H9 (cell line): ENCODE results near the gene FBXO31. TPM values are rescaled to one million over a fixed set of nuclear protein-coding genes. Genes with fewer than 3 reads are reported as not detected.

Experiments
- DNase-seq: peaks from one replicate; pipeline ENCODE4 v3.0.0-alpha.2; 2017
- H2AFZ ChIP-seq: one replicate; pipeline ENCODE4 v1.6.1; 2013; ENCODE audit warnings: mild to moderate bottlenecking, low read length, control low read depth, moderate library complexity
- H2AK5ac ChIP-seq: 2 replicates; pipeline ENCODE4 v1.6.1; 2013; ENCODE audit warnings: low read length, control low read depth, mixed read lengths; ENCODE audit not compliant: insufficient read length
- H2BK120ac ChIP-seq: one replicate; pipeline ENCODE4 v1.6.1; 2013; ENCODE audit warnings: low read depth, mild to moderate bottlenecking, low read length, control low read depth, inconsistent platforms; ENCODE audit not compliant: poor library complexity, severe bottlenecking
- H2BK12ac ChIP-seq: 2 replicates; pipeline ENCODE4 v1.6.1; 2013; ENCODE audit warnings: low read length, control low read depth, mixed read lengths, low read depth; ENCODE audit not compliant: insufficient read length
- H2BK15ac ChIP-seq: 2 replicates; pipeline ENCODE4 v1.6.1; 2013; ENCODE audit warnings: low read depth, low read length, control low read depth
- H2BK20ac ChIP-seq: one replicate; pipeline ENCODE4 v1.6.1; 2013; ENCODE audit warnings: low read depth, mild to moderate bottlenecking, low read length, control low read depth, inconsistent platforms; ENCODE audit not compliant: poor library complexity, severe bottlenecking
- H2BK5ac ChIP-seq: 2 replicates; pipeline ENCODE4 v1.6.1; 2013; ENCODE audit warnings: low read length, control low read depth, mixed read lengths; ENCODE audit not compliant: insufficient read length
- H3K14ac ChIP-seq: 2 replicates; pipeline ENCODE4 v1.6.1; 2013; ENCODE audit warnings: low read length, control low read depth; ENCODE audit not compliant: insufficient read depth
- H3K18ac ChIP-seq: 2 replicates; pipeline ENCODE4 v1.6.1; 2013; ENCODE audit warnings: low read depth, mild to moderate bottlenecking, mixed read lengths, low read length, control low read depth; ENCODE audit not compliant: insufficient read length
- H3K23ac ChIP-seq: 2 replicates; pipeline ENCODE4 v1.6.1; 2013; ENCODE audit warnings: low read length, control low read depth, mixed read lengths, low read depth; ENCODE audit not compliant: insufficient read length
- H3K23me2 ChIP-seq: 2 replicates; pipeline ENCODE4 v1.6.1; 2013; ENCODE audit warnings: low read depth, mild to moderate bottlenecking, mixed read lengths, low read length, control low read depth; ENCODE audit not compliant: insufficient read length, poor library complexity, severe bottlenecking
- H3K27ac ChIP-seq: 2 replicates; pipeline ENCODE4 v1.5.1; 2013; ENCODE audit warnings: low read length, control low read depth, mixed read lengths, low read depth; ENCODE audit not compliant: insufficient read length
- H3K27me3 ChIP-seq: 2 replicates; pipeline ENCODE4 v1.6.1; 2013; ENCODE audit warnings: low read length, control low read depth, inconsistent platforms; ENCODE audit not compliant: insufficient read depth
- H3K4ac ChIP-seq: 2 replicates; pipeline ENCODE4 v1.6.1; 2013; ENCODE audit warnings: low read depth, mild to moderate bottlenecking, control low read depth, inconsistent platforms, low read length, moderate library complexity
- H3K4me1 ChIP-seq: 2 replicates; pipeline ENCODE4 v1.6.1; 2013; ENCODE audit warnings: low read length, control low read depth, inconsistent platforms; ENCODE audit not compliant: insufficient read depth
- H3K4me2 ChIP-seq: 2 replicates; pipeline ENCODE4 v1.6.1; 2013; ENCODE audit warnings: low read length, control low read depth, mixed read lengths; ENCODE audit not compliant: insufficient read length, insufficient read depth
- H3K56ac ChIP-seq: 2 replicates; pipeline ENCODE4 v1.6.1; 2013; ENCODE audit warnings: low read depth, mild to moderate bottlenecking, mixed read lengths, low read length, control low read depth; ENCODE audit not compliant: insufficient read length
- H3K79me1 ChIP-seq: 2 replicates; pipeline ENCODE4 v1.6.1; 2013; ENCODE audit warnings: low read depth, mild to moderate bottlenecking, moderate library complexity, low read length, control low read depth, inconsistent platforms; ENCODE audit not compliant: insufficient read depth, poor library complexity, severe bottlenecking
- H3K79me2 ChIP-seq: 2 replicates; pipeline ENCODE4 v1.6.1; 2013; ENCODE audit warnings: low read length, control low read depth, inconsistent platforms; ENCODE audit not compliant: insufficient read depth
- H3K9ac ChIP-seq: 2 replicates; pipeline ENCODE4 v1.6.1; 2013; ENCODE audit warnings: low read length, control low read depth, mixed read lengths; ENCODE audit not compliant: insufficient read length; ENCODE audit errors: extremely low read depth
- H3K9me3 ChIP-seq: one replicate; pipeline ENCODE4 v1.6.1; 2013; ENCODE audit warnings: low read depth, low read length, inconsistent platforms; ENCODE audit not compliant: control insufficient read depth
- H3T11ph ChIP-seq: one replicate; pipeline ENCODE4 v1.6.1; 2013; ENCODE audit warnings: mild to moderate bottlenecking, low read length, control low read depth, inconsistent platforms
- H4K20me1 ChIP-seq: one replicate; pipeline ENCODE4 v1.6.1; 2013; ENCODE audit not compliant: control insufficient read depth, insufficient read length, insufficient read depth
- H4K5ac ChIP-seq: 2 replicates; pipeline ENCODE4 v1.6.1; 2013; ENCODE audit warnings: low read depth, mild to moderate bottlenecking, mixed read lengths, low read length, control low read depth; ENCODE audit not compliant: insufficient read length
- H4K8ac ChIP-seq: replicated peaks from 2 replicates; pipeline ENCODE4 v1.6.1; 2013; ENCODE audit warnings: low read length, control low read depth, mixed read lengths, low read depth; ENCODE audit not compliant: insufficient read length
- H4K91ac ChIP-seq: 2 replicates; pipeline ENCODE4 v1.6.1; 2013; ENCODE audit warnings: low read depth, mild to moderate bottlenecking, moderate library complexity, mixed read lengths, low read length, control low read depth; ENCODE audit not compliant: insufficient read length
- H3K27ac Mint-ChIP-seq, 3 experiments: 2 replicates in 2 of 3; 3 replicates in 1 of 3; pipeline ENCODE4 v1.8.0; 2020 to 2021; ENCODE audit warnings: mixed read lengths in 3 of 3, mild to moderate bottlenecking in 1 of 3, moderate library complexity in 1 of 3
- H3K27me3 Mint-ChIP-seq: 2 replicates; pipeline ENCODE4 v1.8.0; 2021; ENCODE audit warnings: low read depth, mild to moderate bottlenecking, moderate library complexity, mixed read lengths
- H3K36me3 Mint-ChIP-seq, 3 experiments: 2 replicates in 2 of 3; 3 replicates in 1 of 3; pipeline ENCODE4 v1.8.0; 2020 to 2021; ENCODE audit warnings: low read depth in 3 of 3, mixed read lengths in 3 of 3; ENCODE audit not compliant: insufficient read depth in 1 of 3
- H3K4me1 Mint-ChIP-seq, 2 experiments: 2 replicates each; pipeline ENCODE4 v1.8.0; 2020; ENCODE audit warnings: mixed read lengths in 2 of 2
- H3K4me3 Mint-ChIP-seq, 2 experiments: 2 replicates in 1 of 2; 3 replicates in 1 of 2; pipeline ENCODE4 v1.8.0; 2020 to 2021; ENCODE audit warnings: mild to moderate bottlenecking in 2 of 2, mixed read lengths in 2 of 2, moderate library complexity in 1 of 2
- H3K9me3 Mint-ChIP-seq, 2 experiments: 2 replicates in 1 of 2; 3 replicates in 1 of 2; pipeline ENCODE4 v1.8.0; 2020; ENCODE audit warnings: mild to moderate bottlenecking in 2 of 2, mixed read lengths in 2 of 2, moderate library complexity in 1 of 2
- CTCF ChIP-seq: fragments of 200-600 bp; sonication (generic); conservative IDR thresholded peaks from 3 replicates; pipeline ENCODE4 v1.8.0; 2021; ENCODE audit warnings: antibody characterized with exemption, mild to moderate bottlenecking
- WGBS: extraction: QIAGEN DNeasy Blood & Tissue Kit; methylation state at CpG from one replicate; pipeline ENCODE4 v1.1.7; 2013; ENCODE audit warnings: missing lambda C conversion rate, low lambda C conversion rate, mixed read lengths; ENCODE audit not compliant: insufficient read length; ENCODE audit errors: extremely low coverage; 5-methylcytosine and 5-hydroxymethylcytosine counted together
- total RNA-seq: library from RNA; stranded (reverse); gene quantifications from 2 replicates; pipeline ENCODE4 v1.2.1, GENCODE V29; 2021

Gene FBXO31
- total RNA-seq, 1 experiment from 2014 or later, result 24.2 TPM

DNA sequence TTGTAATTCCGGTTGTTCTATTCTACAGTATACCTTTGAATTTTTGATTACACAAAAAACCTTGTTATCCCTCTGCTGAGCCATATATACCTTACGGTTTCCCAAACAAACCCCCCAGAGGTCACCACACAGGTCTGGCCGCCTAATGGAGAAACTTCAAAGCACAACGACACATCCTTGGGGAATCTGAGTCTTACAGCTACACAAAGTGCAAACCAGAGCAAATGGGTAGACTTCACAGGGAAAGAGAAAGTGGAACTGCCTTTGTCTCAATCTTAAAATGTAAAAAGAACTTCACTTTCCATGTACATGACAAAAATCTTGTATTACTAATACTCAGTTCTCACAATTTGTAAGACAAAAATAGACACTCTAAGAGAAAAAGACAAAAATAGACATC, 2.7 kb downstream of the FBXO31 start:
- no peak overlapping the region for H3K27ac ChIP-seq
- DNase-seq, result no peak
- no peaks in the 10 kb centered on the region for H3K9me3 ChIP-seq
- peaks cover 3% of the 10 kb centered on the region for H3K27me3 Mint-ChIP-seq
- no peak overlapping the region for H2BK20ac ChIP-seq
- no peak overlapping the region for H3K4ac ChIP-seq
- no peaks in the 10 kb centered on the region for H4K20me1 ChIP-seq
- no peak overlapping the region for H4K5ac ChIP-seq
- H3K27me3 ChIP-seq, result no peaks in the 10 kb centered on the region
- H4K8ac ChIP-seq, result no peak overlapping the region
- H3K79me1 ChIP-seq, result peaks cover 3% of the 10 kb centered on the region
- H2BK12ac ChIP-seq, result no peak overlapping the region
- no peak overlapping the region for H2BK120ac ChIP-seq
- H2BK15ac ChIP-seq, result no peak overlapping the region
- H3K23me2 ChIP-seq, result peaks cover 8% of the 10 kb centered on the region
- no peak overlapping the region for H2AK5ac ChIP-seq
- H3K18ac ChIP-seq, result no peak overlapping the region
- H3K14ac ChIP-seq, result no peak overlapping the region
- TF ChIP-seq CTCF, result no peak
- no peak overlapping the region for H2BK5ac ChIP-seq
- H4K91ac ChIP-seq, result no peak overlapping the region
- H3T11ph ChIP-seq, result no peak overlapping the region
- no peak overlapping the region for H3K9ac ChIP-seq
- H2AFZ ChIP-seq, result no peak overlapping the region
- no peak overlapping the region for H3K4me2 ChIP-seq
- H3K23ac ChIP-seq, result no peak overlapping the region
- peaks cover 14 to 18% of the 10 kb centered on the region in 2 experiments for H3K4me1 Mint-ChIP-seq
- no peaks in the 10 kb centered on the region; the same call in 1 of the 2 replicates for H3K4me1 ChIP-seq
- peaks cover 0 to 3% of the 10 kb centered on the region in 2 experiments; a peak in 2 of 5 replicates for H3K9me3 Mint-ChIP-seq
- WGBS, result no CpG with 5 or more reads among the region's 4 CpGs
- peaks cover 7 to 12% (median 10%) of the 10 kb centered on the region in 3 experiments; a peak in 6 of 7 replicates for H3K36me3 Mint-ChIP-seq
- H3K56ac ChIP-seq, result no peak overlapping the region
- H3K4me3 Mint-ChIP-seq, result peak overlapping the region; percentile 29 to 40; a peak in 1 of 5 replicates
- peaks cover 5% of the 10 kb centered on the region; the same call in 1 of the 2 replicates for H3K79me2 ChIP-seq
- no peak overlapping the region for H3K27ac Mint-ChIP-seq
